H1 (cell line): ENCODE results near the gene ALDH1A3. TPM values are rescaled to one million over a fixed set of nuclear protein-coding genes. Genes with fewer than 3 reads are reported as not detected.

Experiments
- CTCF ChIA-PET: fragments of 300-600 bp; sonication (Branson Sonifier 250); formaldehyde crosslinking; loops from one replicate; lab custom pipeline; 2021; ENCODE audit not compliant: partially characterized antibody; lab: Charles Lee
- POLR2A ChIA-PET: fragments of 300-600 bp; sonication (Branson Sonifier 250); formaldehyde crosslinking; loops from one replicate; lab custom pipeline; 2021; ENCODE audit warnings: inconsistent platforms; ENCODE audit not compliant: partially characterized antibody; lab: Charles Lee
- DNase-seq, 2 experiments: peaks; one replicate each; pipeline versions ENCODE4 v3.0.0 to v3.0.0-alpha.2; 2010 to 2022; ENCODE audit warnings: low spot score in 2 of 2, low read depth in 1 of 2, mixed read lengths in 1 of 2
- FAIRE-seq: peaks from 2 replicates; lab custom pipeline; 2011; peaks lifted over from hg19 to GRCh38; lab: Jason Lieb, UNC
- H2AFZ ChIP-seq: 2 replicates; pipeline ENCODE4 v1.8.1; 2012; ENCODE audit warnings: low read length, inconsistent platforms
- H2AK5ac ChIP-seq: 2 replicates; pipeline ENCODE4 v1.6.1; 2013; ENCODE audit warnings: low read depth, low read length
- H2BK120ac ChIP-seq: replicated peaks from 2 replicates; pipeline ENCODE3; 2013; ENCODE audit warnings: low read depth, low read length, inconsistent platforms
- H2BK12ac ChIP-seq: 2 replicates; pipeline ENCODE4 v1.6.1; 2013; ENCODE audit warnings: low read depth, low read length
- H2BK15ac ChIP-seq: 2 replicates; pipeline ENCODE4 v1.6.1; 2013; ENCODE audit warnings: low read length
- H2BK20ac ChIP-seq: 2 replicates; pipeline ENCODE4 v1.6.1; 2013; ENCODE audit warnings: low read length
- H2BK5ac ChIP-seq: 2 replicates; pipeline ENCODE4 v1.6.1; 2013; ENCODE audit warnings: low read depth, low read length
- H3K14ac ChIP-seq: 2 replicates; pipeline ENCODE4 v1.6.1; 2013; ENCODE audit warnings: inconsistent platforms; ENCODE audit not compliant: insufficient read length
- H3K18ac ChIP-seq: 2 replicates; pipeline ENCODE4 v1.6.1; 2013; ENCODE audit warnings: low read length; ENCODE audit errors: extremely low read depth
- H3K23ac ChIP-seq: 2 replicates; pipeline ENCODE4 v1.6.1; 2013; ENCODE audit warnings: inconsistent platforms; ENCODE audit not compliant: insufficient read length
- H3K23me2 ChIP-seq: 2 replicates; pipeline ENCODE4 v1.6.1; 2013; ENCODE audit warnings: low read depth, low read length
- H3K27ac ChIP-seq: 2 replicates; pipeline ENCODE4 v1.6.1; 2011; ENCODE audit warnings: low read depth, low read length, inconsistent platforms
- H3K27me3 ChIP-seq, 4 experiments: replicated peaks in 1 of 4; 1 replicate in 1 of 4; 2 replicates in 3 of 4; pipeline versions ENCODE4 v1.6.1 to v1.8.1; 2011 to 2013; ENCODE audit warnings: low read length in 3 of 4, mild to moderate bottlenecking in 3 of 4, inconsistent platforms in 2 of 4, mixed read lengths in 2 of 4, moderate library complexity in 1 of 4; ENCODE audit not compliant: control insufficient read depth in 3 of 4, insufficient read depth in 3 of 4; ENCODE audit errors: extremely low read depth in 1 of 4
- H3K36me3 ChIP-seq, 4 experiments: 2 replicates each; pipeline versions ENCODE4 v1.6.1 to v1.8.1; 2011 to 2013; ENCODE audit warnings: mild to moderate bottlenecking in 4 of 4, low read length in 3 of 4, moderate library complexity in 2 of 4, control low read depth in 1 of 4, inconsistent platforms in 1 of 4; ENCODE audit not compliant: insufficient read depth in 4 of 4, control insufficient read depth in 2 of 4
- H3K4ac ChIP-seq: replicated peaks from 2 replicates; pipeline ENCODE3; 2013; ENCODE audit warnings: low read length, low read depth, mixed read lengths, inconsistent platforms; ENCODE audit not compliant: insufficient read length
- H3K4me1 ChIP-seq, 4 experiments: replicated peaks in 1 of 4; 1 replicate in 1 of 4; 2 replicates in 3 of 4; pipeline versions ENCODE4 v1.6.1 to v1.8.1; 2011 to 2013; ENCODE audit warnings: low read length in 3 of 4, inconsistent platforms in 2 of 4, mixed read lengths in 1 of 4; ENCODE audit not compliant: insufficient read depth in 4 of 4, control insufficient read depth in 3 of 4
- H3K4me2 ChIP-seq, 2 experiments: 2 replicates each; pipeline versions ENCODE4 v1.6.1 to v1.8.1; 2011 to 2013; ENCODE audit warnings: low read depth in 2 of 2, low read length in 2 of 2, control low read depth in 1 of 2, inconsistent platforms in 1 of 2, mild to moderate bottlenecking in 1 of 2; ENCODE audit not compliant: insufficient read depth in 1 of 2
- H3K4me3 ChIP-seq, 4 experiments: fragments of 200-600, 300-600 bp in 1 of 4; sonication (generic), shearing (Covaris generic), sonication (Bioruptor Twin) in 1 of 4; 2 replicates each; pipeline versions ENCODE4 v1.5.1 to v1.8.1; 2011 to 2016; ENCODE audit warnings: low read length in 4 of 4, low read depth in 3 of 4, control low read depth in 2 of 4, inconsistent platforms in 2 of 4, mild to moderate bottlenecking in 2 of 4, mixed read lengths in 1 of 4, moderate library complexity in 1 of 4; ENCODE audit not compliant: insufficient read depth in 2 of 4; ENCODE audit errors: extremely low read depth in 1 of 4
- H3K56ac ChIP-seq: replicated peaks from 2 replicates; pipeline ENCODE3; 2013; ENCODE audit warnings: low read depth, mild to moderate bottlenecking, mixed read lengths, low read length, inconsistent platforms; ENCODE audit not compliant: insufficient read length
- H3K79me1 ChIP-seq: 2 replicates; pipeline ENCODE4 v1.6.1; 2013; ENCODE audit warnings: low read depth, low read length, control low read depth
- H3K79me2 ChIP-seq, 2 experiments: 2 replicates each; pipeline versions ENCODE4 v1.6.1 to v1.8.1; 2012 to 2013; ENCODE audit warnings: low read length in 2 of 2, mild to moderate bottlenecking in 2 of 2, inconsistent platforms in 1 of 2; ENCODE audit not compliant: insufficient read depth in 2 of 2, control insufficient read depth in 1 of 2
- H3K9ac ChIP-seq, 4 experiments: replicated peaks in 1 of 4; 1 replicate in 1 of 4; 2 replicates in 3 of 4; pipeline versions ENCODE4 v1.6.1 to v1.8.1; 2011 to 2013; ENCODE audit warnings: low read depth in 3 of 4, low read length in 3 of 4, control low read depth in 2 of 4, mild to moderate bottlenecking in 2 of 4, moderate library complexity in 2 of 4, inconsistent platforms in 1 of 4; ENCODE audit errors: extremely low read depth in 1 of 4
- H3K9me3 ChIP-seq, 2 experiments: 2 replicates each; pipeline versions ENCODE4 v1.6.1 to v1.8.1; 2012 to 2013; ENCODE audit warnings: mild to moderate bottlenecking in 2 of 2, moderate library complexity in 2 of 2, control low read depth in 1 of 2, inconsistent platforms in 1 of 2, low read depth in 1 of 2, low read length in 1 of 2, mixed read lengths in 1 of 2; ENCODE audit not compliant: insufficient read depth in 2 of 2
- H4K20me1 ChIP-seq, 2 experiments: replicated peaks in 1 of 2; 2 replicates each; pipeline versions ENCODE3 to v1.8.1; 2011 to 2013; ENCODE audit warnings: inconsistent platforms in 2 of 2, low read length in 2 of 2, mild to moderate bottlenecking in 1 of 2; ENCODE audit not compliant: insufficient read depth in 2 of 2, control insufficient read depth in 1 of 2
- H4K5ac ChIP-seq: 2 replicates; pipeline ENCODE4 v1.6.1; 2013; ENCODE audit warnings: low read length, low read depth, mixed read lengths, inconsistent platforms; ENCODE audit not compliant: insufficient read length
- H4K8ac ChIP-seq: 2 replicates; pipeline ENCODE4 v1.8.0; 2013; ENCODE audit warnings: mild to moderate bottlenecking, moderate library complexity, low read length, inconsistent platforms; ENCODE audit not compliant: insufficient read depth; ENCODE audit errors: extremely low read depth
- H4K91ac ChIP-seq: replicated peaks from 2 replicates; pipeline ENCODE3; 2013; ENCODE audit warnings: low read length, mixed read lengths, inconsistent platforms; ENCODE audit not compliant: insufficient read length
- BRCA1 ChIP-seq: IDR thresholded peaks from 2 replicates; pipeline ENCODE4 v1.6.1; 2012; ENCODE audit warnings: low read depth, low read length, improper control_type of control experiment
- CBX8 ChIP-seq: fragments of 300-800, 300-1000 bp; sonication (generic); IDR thresholded peaks from 2 replicates; pipeline ENCODE4 v1.7.1; 2016; ENCODE audit warnings: low read depth, low read length, borderline replicate concordance
- RAD21 ChIP-seq, 2 experiments: IDR thresholded peaks in 1 of 2; conservative IDR thresholded peaks in 1 of 2; 2 replicates each; pipeline ENCODE4 v1.6.1; 2011; ENCODE audit warnings: low read depth in 2 of 2, low read length in 2 of 2, improper control_type of control experiment in 1 of 2, inconsistent platforms in 1 of 2, mild to moderate bottlenecking in 1 of 2, moderate library complexity in 1 of 2
- SUZ12 ChIP-seq: fragments of 200-600 bp; sonication (generic); IDR thresholded peaks from 2 replicates; pipeline ENCODE4 v1.6.1; 2012; ENCODE audit warnings: mild to moderate bottlenecking, inconsistent platforms, low read length, moderate library complexity, mixed read lengths
- WGBS, 2 experiments: shearing (Covaris generic) in 1 of 2; methylation state at CpG; one replicate each; pipeline versions ENCODE4 v1.1.6 to v1.1.7; 2013 to 2015; ENCODE audit warnings: low lambda C conversion rate in 2 of 2, mixed read lengths in 2 of 2, inconsistent platforms in 1 of 2, low coverage in 1 of 2, missing lambda C conversion rate in 1 of 2; ENCODE audit not compliant: insufficient replicate concordance in 2 of 2, insufficient coverage in 1 of 2, insufficient read length in 1 of 2; ENCODE audit errors: extremely low coverage in 1 of 2, missing lambda C conversion rate in 1 of 2; 5-methylcytosine and 5-hydroxymethylcytosine counted together
- polyA plus RNA-seq, 7 experiments: library from polyadenylated mRNA; depleted of rRNA in 3 of 7; stranded (reverse) in 5 of 7; unstranded in 2 of 7; fragments of >200 nt in 5 of 7; fragments of 200-250 nt in 2 of 7; gene quantifications; 1 replicate in 5 of 7; 2 replicates in 1 of 7; 4 replicates in 1 of 7; pipeline versions ENCODE4 v1.2.1 to v1.2.3, GENCODE V29; 2011 to 2013; ENCODE audit warnings: missing spikeins in 2 of 7, mixed read lengths in 2 of 7
- total RNA-seq: library from RNA; stranded (reverse); fragmentation: NEBNext Ultra II Directional; extraction: Animal tissue kit (Norgen Biotek cat#: 25700); gene quantifications from 2 replicates; pipeline ENCODE4 v1.2.1, GENCODE V29; 2021

ALDH1A3 gene
- total and polyA plus RNA-seq, 2 of the 8 experiments (the other 6 are each of a cell fraction or from before 2014, with no cell fraction given): 2.2 to 5.5 TPM

DNA sequence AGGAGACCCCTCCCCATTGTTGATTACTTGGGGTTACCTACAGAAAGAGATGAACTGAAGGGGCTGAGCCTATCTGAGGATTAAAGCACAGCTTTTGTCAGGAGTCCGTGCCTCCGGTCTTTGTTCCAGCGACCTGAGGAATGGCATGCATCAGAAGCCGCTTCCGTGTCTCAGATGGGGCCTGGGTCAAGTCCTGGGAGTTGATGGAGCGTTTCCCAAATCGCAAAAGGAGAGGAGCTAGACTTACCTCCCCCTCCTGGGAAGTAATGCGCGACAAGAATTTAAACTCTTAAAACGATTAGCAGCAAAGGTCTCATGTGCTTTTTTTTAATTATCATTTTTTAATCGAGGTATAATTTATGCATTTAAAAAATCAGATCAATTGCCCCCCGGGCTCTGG is 983 bp upstream of the ALDH1A3 start:
- ChIA-PET CTCF (interaction anchor here (0.9 to 5.3 kb wide), 10 partner anchors 10 to 540 kb away, joined by 3 to 34 read pairs (median 7); partner anchors contain the start of gene LRRK1), POLR2A (no interaction called here)
- no peak for TF ChIP-seq RAD21 (IDR thresholded peaks at IDR 0.05 in 1 of 2, conservative IDR thresholded peaks at IDR 0.05 in 1 of 2; ENCODE audit: low read depth in 2 of 2, low read length in 2 of 2)
- TF ChIP-seq CBX8: no peak
- no peak for TF ChIP-seq BRCA1
- TF ChIP-seq SUZ12: peak; percentile 48
- no peak overlapping the region for H3K18ac ChIP-seq
- peaks cover 0 to 13% (median 8%) of the 10 kb centered on the region in 4 experiments; a peak in 5 of 7 replicates for H3K4me1 ChIP-seq
- H2BK15ac ChIP-seq: no peak overlapping the region
- no peak overlapping the region for H3K23ac ChIP-seq
- no peak overlapping the region for H4K8ac ChIP-seq
- H3K27me3 ChIP-seq: peaks cover 16 to 52% (median 48%) of the 10 kb centered on the region in 4 experiments
- no peak overlapping the region for H3K4ac ChIP-seq
- H3K23me2 ChIP-seq: peaks cover 12% of the 10 kb centered on the region; the same call in 1 of the 2 replicates
- 0 out of 2 replicates have a peak overlapping the region, but pooled peaks have one; percentile 2 for H2BK5ac ChIP-seq
- H2AK5ac ChIP-seq: no peak overlapping the region
- no peak overlapping the region for H3K9ac ChIP-seq
- no peak overlapping the region for H3K14ac ChIP-seq
- no peaks in the 10 kb centered on the region for H4K20me1 ChIP-seq
- no peak overlapping the region for H2AFZ ChIP-seq
- H2BK12ac ChIP-seq: no peak overlapping the region
- H3K56ac ChIP-seq: no peak overlapping the region
- H3K79me2 ChIP-seq: no peaks in the 10 kb centered on the region
- peak overlapping the region in 3 of 4 experiments; percentile 36 to 59 (median 38); a peak in 7 of 8 replicates for H3K4me3 ChIP-seq
- H2BK120ac ChIP-seq: no peak overlapping the region
- H3K36me3 ChIP-seq: no peaks in the 10 kb centered on the region; a peak in 1 of 8 replicates
- H3K4me2 ChIP-seq: peak overlapping the region; percentile 64 to 79
- DNase-seq (no peak), FAIRE-seq (peak; percentile 7)
- no peak overlapping the region for H4K91ac ChIP-seq
- H3K27ac ChIP-seq: no peak overlapping the region
- no peak overlapping the region for H2BK20ac ChIP-seq
- no peaks in the 10 kb centered on the region for H3K79me1 ChIP-seq
- WGBS, 2 experiments: 11% methylated on average over 12 of the region's 12 CpGs; no CpG with 5 or more reads in 1 of the 2 experiments
- no peaks in the 10 kb centered on the region for H3K9me3 ChIP-seq
- no peak overlapping the region for H4K5ac ChIP-seq
